Glomerular endothelial cell (primary cell): ENCODE data around the gene HYCC1. TPM values are rescaled to one million over a fixed set of nuclear protein-coding genes. Genes with fewer than 3 reads are reported as not detected.

Experiments used
- DNase-seq: peaks from one replicate; pipeline ENCODE4 v3.0.0-alpha.2; 2011; ENCODE audit warnings: low read depth, low spot score; ENCODE audit errors: extremely low read depth
- total RNA-seq: library from RNA; depleted of rRNA; stranded (reverse); fragments of >200 nt; gene quantifications from 2 replicates; pipeline ENCODE4 v1.2.3, GENCODE V29; 2015

Gene HYCC1
- total RNA-seq, 1 donor from 2014 or later: 68.2 TPM

- DNase-seq: no peak
Measured at GRCh38 chr7:23017309-23017708, 3.4 kb upstream of the HYCC1 start.

DNA sequence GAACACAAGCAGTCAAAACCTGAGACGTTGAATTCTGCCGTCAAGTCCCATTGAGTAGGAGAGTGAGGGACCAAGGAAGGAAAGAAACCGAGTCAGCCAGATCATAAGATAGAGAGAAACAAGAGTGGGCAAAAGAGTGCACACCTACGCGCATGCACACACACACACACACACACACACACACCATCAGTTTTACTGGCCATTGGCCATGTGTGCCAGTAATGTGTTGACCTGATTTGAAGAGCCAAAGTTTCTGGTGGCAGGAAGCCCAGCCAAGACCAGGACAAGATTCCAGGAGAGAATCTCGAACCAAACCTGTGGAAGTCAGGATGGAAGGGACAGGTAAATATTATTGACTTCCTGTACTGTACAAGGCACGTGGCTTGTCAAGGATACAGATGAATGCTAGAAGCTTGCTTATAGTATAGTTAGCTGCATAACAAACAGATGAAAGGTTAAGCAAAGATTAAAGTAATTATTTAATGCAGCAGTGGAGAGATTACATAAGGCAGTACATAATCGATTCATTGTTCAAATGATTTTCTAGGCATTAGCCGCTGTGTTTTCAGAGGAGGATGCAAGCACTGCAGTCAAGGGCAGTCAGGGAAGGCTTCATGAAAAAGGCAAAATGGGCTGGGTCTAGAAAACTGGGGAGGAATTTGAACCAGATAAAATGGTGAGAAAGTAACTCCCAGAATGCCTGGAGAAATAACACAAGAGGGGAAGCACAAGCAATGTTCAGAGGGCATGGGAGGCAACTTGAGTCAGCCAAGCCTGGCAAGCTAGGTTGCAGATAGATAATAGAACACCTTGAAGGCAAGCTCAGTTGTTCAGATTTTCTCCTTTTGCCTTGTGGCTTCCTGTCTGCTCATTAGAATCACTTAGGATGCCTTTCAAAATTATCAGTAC is 2.7 kb upstream of the HYCC1 start:
- no peak for DNase-seq

GRCh38 chr7:23014681-23015080 is 751 bp upstream of the HYCC1 start:
- no peak for DNase-seq

DNA sequence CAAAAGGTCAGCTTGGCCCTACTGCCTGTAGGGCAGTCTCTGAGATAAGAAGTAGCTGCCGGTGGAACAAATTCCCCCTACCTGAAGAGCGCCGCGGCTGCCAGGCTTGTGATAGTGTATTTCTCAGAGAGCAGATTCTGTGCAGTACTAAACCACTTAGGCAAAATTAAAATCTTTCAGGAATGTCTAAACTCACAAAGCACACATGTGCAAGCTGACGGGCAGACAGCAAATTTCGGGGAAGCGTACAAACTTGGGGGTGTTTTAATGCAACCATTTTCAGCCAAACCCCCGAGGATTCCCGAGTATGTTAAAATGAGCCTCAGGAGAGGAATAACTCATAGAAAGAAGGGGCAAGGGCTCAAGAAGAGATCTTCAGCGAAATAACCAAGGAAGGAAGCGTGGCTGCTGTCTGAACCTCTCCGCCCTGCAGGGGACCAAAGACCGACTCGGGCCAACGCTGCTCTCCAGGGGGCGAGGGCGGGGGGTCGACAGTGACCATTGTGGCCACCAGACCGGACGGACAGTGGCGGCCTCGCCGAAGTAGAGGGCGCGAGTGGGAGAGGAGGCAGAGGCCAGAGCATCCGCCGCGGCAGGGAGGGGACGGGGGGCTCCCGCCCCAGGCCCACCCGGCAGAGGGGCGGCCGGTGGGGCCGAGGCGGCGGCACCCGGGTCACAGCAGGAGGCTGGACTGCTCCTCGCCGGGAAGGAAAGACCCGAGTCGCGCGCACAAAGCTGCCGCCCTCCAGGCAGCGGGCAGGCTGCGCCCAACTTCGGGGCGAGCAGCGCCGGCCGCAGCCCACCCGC is 819 bp downstream of the HYCC1 start:
- DNase-seq: no peak

DNA sequence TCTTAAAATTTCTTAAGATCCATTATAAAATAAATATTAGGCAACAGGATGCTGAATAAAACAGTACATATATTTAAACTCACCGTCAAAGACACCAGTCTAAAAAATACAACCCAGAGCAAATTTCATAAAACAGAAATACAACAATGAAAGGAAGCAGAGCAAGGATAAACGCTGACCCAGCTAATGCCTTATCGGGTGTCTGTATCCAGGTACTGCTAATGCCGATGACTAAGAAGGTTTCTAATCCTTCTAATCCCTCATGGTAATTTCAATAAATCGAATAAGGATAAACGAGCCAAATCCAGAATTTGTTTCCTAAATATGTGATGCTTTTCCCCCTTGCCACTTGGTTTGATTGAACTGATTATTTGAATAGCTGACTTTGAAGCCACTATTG is 1.7 kb downstream of the HYCC1 start:
- DNase-seq: no peak

- no peak for DNase-seq
Measured at GRCh38 chr7:23011222-23011924, 2.6 kb downstream of the HYCC1 start.

DNA sequence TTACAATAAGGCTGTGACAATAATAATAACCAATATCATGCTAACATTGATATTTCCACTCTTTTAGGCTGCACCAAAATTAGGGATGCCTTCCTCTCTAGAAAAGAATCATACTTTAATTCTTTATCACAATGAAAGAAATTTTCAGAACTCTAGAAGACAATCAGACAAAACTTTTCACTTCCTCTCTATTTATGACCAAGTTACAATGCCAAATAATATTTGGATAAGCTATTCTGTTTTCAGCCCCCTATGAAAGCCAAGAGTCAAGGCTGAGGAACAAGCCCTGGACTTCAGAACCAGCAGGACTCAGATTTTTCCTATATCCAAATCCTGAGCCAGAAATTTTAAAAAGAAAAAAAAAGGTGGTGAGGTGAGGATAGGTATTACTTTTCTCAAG is 4.6 kb downstream of the HYCC1 start:
- no peak for DNase-seq

GRCh38 chr7:23004247-23004520 is 9.7 kb downstream of the HYCC1 start:
- DNase-seq: no peak

DNA sequence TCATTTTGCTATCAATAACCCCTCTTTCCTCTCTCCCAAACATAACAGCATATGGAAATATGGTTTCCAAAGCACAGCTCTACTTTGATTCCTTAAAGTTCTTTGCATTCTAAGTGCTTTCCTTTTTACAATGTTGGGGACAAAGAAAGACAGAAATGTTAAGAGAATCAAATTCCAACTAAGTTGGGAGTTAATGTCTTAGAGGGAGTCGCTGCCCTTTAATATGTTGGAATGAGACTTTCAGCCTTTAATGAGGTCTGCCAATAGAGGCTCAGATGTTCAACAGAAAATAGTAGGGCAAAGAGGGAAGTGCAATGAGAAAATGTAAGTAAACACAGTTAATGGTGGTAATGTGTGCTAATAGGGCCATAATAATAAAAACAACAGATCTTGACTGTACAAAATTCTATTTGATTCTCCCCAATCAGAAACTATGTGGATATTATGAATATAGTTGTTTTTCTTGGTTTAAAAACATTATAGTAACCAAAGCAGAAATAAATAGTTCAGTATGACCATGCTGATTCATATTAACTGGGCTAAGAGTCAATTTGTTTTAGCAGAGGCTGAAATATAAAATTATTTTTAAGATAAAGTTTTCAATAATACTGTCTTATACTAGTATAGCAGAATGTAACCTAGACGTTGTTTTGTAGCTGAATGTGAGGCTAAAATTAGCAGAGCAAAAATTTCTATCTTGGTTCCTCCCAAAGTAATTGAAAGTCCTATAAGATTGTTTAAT is 10.3 kb downstream of the HYCC1 start:
- no peak for DNase-seq

GRCh38 chr7:23002698-23003097 is 11.2 kb downstream of the HYCC1 start:
- no peak for DNase-seq

GRCh38 chr7:23001610-23002009 is 12.3 kb downstream of the HYCC1 start:
- no peak for DNase-seq

DNA sequence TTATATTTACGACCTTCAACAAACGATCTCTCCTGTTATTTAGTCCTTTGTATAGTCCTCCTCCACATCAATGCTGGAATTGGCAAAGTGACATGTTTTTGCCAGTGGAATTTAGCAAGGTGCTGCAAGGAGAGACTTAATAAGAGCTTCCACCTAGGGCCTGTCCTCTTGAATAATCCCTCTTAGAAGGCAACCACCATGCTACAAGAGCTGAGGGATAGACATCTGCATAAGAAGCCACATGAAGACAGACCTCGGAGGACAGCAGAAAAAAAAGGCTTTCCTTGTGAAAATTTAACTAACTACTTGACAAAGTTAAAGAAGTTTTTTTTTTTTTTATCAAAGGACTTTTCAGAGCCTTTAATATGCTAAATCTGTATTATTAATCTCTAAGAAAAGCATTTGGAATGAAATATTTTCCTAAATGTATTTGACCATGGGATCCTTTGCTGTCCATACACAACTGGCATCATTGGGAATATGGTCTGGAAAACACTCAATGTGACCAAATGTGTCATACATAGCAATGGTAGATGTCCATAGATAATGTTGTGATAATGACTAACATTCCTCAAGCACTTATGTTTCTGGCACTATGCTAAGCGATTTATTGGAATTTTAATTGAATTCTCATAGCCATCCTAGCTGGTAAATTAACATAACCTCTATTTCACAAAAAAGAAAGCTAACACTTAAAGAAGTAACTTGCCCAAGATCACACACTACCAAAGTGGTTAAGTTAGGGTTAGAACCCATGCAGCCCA is 13.2 kb downstream of the HYCC1 start:
- no peak for DNase-seq

- no peak for DNase-seq
Measured at GRCh38 chr7:22998519-22998896, 15.4 kb downstream of the HYCC1 start.

DNA sequence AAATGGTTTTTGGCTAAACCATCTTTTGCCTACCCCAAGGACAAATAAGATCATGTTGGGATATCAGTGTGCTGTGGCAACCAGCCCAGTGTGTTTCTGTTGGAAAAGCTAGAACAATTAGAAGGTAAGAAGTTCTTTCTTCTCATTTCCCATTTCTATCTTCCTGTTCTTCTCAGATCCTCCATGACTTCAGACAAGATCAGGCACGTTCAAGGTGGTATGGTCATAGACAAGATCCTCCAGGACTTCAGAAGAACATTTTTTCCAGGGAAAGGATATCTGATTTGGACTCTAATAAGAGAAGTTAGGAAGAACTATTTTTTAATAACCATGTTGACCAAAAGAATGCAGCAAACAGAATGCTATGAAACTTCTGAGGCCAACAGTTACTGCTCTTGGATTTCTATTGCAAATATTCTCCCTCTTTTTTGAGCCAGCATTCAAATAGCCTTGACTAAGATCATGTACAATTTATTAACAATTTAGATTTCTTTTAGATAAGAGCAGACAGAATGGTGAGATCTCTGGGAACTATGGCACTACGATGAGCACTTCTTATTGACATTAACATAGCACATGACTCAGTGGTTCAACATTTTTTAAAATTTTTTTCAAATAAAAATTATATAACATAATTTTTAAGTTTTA is 15.9 kb downstream of the HYCC1 start:
- no peak for DNase-seq

- no peak for DNase-seq
Measured at GRCh38 chr7:22996470-22996869, 17.5 kb downstream of the HYCC1 start.

- no peak for DNase-seq
Measured at GRCh38 chr7:22995011-22995410, 18.9 kb downstream of the HYCC1 start.

GRCh38 chr7:22992874-22993840 is 20.8 kb downstream of the HYCC1 start:
- no peak for DNase-seq

DNA sequence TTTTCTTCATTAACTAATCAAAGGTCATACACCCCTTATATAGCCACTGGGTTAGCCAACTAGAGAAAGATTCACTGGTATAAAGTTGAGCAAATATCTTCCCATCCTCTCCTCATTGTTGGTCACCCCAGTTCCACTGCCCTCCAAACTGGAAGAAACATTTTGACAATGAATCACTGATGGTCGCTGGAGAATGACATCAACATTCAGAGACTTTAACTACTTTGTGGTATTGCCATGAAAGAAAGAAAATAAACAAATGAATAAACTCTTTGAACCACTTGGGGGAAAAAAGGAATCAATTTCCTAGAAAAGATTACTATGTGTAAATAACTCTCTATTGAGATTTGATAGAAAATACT is 23.4 kb downstream of the HYCC1 start:
- DNase-seq: no peak
